Endothelial cell of umbilical vein (primary cell): Measurements from ENCODE around the gene ATG10. TPM values are rescaled to one million over a fixed set of nuclear protein-coding genes. Genes with fewer than 3 reads are reported as not detected.

Experiments
- BruUV-seq: library from RNA; stranded (reverse); fragments of 400-500 nt; replicated peaks from 2 replicates; lab custom pipeline; 2021; lab: Mats Ljungman, UMichigan
- CTCF ChIA-PET: fragments of 300-600, 350-600 bp; sonication (Branson Sonifier 250); formaldehyde crosslinking; loops from one replicate; lab custom pipeline; 2021; ENCODE audit warnings: antibody characterized with exemption, inconsistent platforms; lab: Charles Lee
- POLR2A ChIA-PET: fragments of 300-600, 350-600 bp; sonication (Branson Sonifier 250); formaldehyde crosslinking; loops from one replicate; lab custom pipeline; 2021; ENCODE audit warnings: antibody characterized with exemption, inconsistent platforms; lab: Charles Lee
- DNase-seq: peaks from one replicate; pipeline ENCODE4 v3.0.0-alpha.2; 2011; ENCODE audit warnings: low read depth, low spot score
- FAIRE-seq: peaks from 2 replicates; lab custom pipeline; 2011; peaks lifted over from hg19 to GRCh38; lab: Jason Lieb, UNC
- H2AFZ ChIP-seq: 2 replicates; pipeline ENCODE4 v1.6.0; 2012; ENCODE audit warnings: low read depth, low read length, control low read depth, inconsistent platforms
- H3K27ac ChIP-seq: 2 replicates; pipeline ENCODE4 v1.5.1; 2011; ENCODE audit warnings: low read depth, mild to moderate bottlenecking, control low read depth, low read length, moderate library complexity; ENCODE audit not compliant: insufficient read depth
- H3K27me3 ChIP-seq, 2 experiments: 2 replicates each; pipeline versions ENCODE4 v1.6.0 to v1.6.1; 2011; ENCODE audit warnings: low read length in 2 of 2, mixed read lengths in 1 of 2; ENCODE audit not compliant: control insufficient read depth in 2 of 2, insufficient read depth in 2 of 2
- H3K36me3 ChIP-seq, 2 experiments: 2 replicates in 1 of 2; 3 replicates in 1 of 2; pipeline ENCODE4 v1.5.1; 2011; ENCODE audit warnings: low read length in 2 of 2, mild to moderate bottlenecking in 1 of 2, moderate library complexity in 1 of 2; ENCODE audit not compliant: control insufficient read depth in 2 of 2, insufficient read depth in 2 of 2; ENCODE audit errors: extremely low read depth in 1 of 2
- H3K4me1 ChIP-seq: 3 replicates; pipeline ENCODE4 v1.5.1; 2011; ENCODE audit warnings: mild to moderate bottlenecking, low read length; ENCODE audit not compliant: control insufficient read depth, insufficient read depth; ENCODE audit errors: extremely low read depth
- H3K4me2 ChIP-seq: 2 replicates; pipeline ENCODE4 v1.6.1; 2011; ENCODE audit warnings: low read length, control low read depth, mixed read lengths; ENCODE audit not compliant: insufficient read depth
- H3K4me3 ChIP-seq, 3 experiments: fragments of 200-600 bp in 1 of 3; sonication (generic), shearing (Covaris generic) in 1 of 3; replicated peaks in 1 of 3; 2 replicates each; pipeline ENCODE4 v1.5.1; 2011 to 2016; ENCODE audit warnings: control low read depth in 3 of 3, low read length in 3 of 3, mild to moderate bottlenecking in 2 of 3, inconsistent platforms in 1 of 3, low read depth in 1 of 3, moderate library complexity in 1 of 3; ENCODE audit not compliant: insufficient read depth in 1 of 3
- H3K79me2 ChIP-seq: 2 replicates; pipeline ENCODE4 v1.6.0; 2012; ENCODE audit warnings: low read length, inconsistent platforms; ENCODE audit not compliant: control insufficient read depth, insufficient read depth
- H3K9ac ChIP-seq: replicated peaks from 2 replicates; pipeline ENCODE3; 2011; ENCODE audit warnings: low read length, control low read depth; ENCODE audit not compliant: insufficient read depth; ENCODE audit errors: extremely low read depth
- H3K9me1 ChIP-seq: replicated peaks from 3 replicates; pipeline ENCODE4 v1.6.0; 2011; ENCODE audit warnings: mild to moderate bottlenecking, low read length; ENCODE audit not compliant: control insufficient read depth, insufficient read depth; ENCODE audit errors: extremely low read depth
- H3K9me3 ChIP-seq: replicated peaks from 2 replicates; pipeline ENCODE4 v1.5.1; 2012; ENCODE audit warnings: low read length, inconsistent platforms; ENCODE audit not compliant: control insufficient read depth, insufficient read depth
- H4K20me1 ChIP-seq: replicated peaks from 2 replicates; pipeline ENCODE3; 2011; ENCODE audit warnings: mild to moderate bottlenecking, low read length; ENCODE audit not compliant: control insufficient read depth, insufficient read depth; ENCODE audit errors: extremely low read depth
- EZH2 ChIP-seq: IDR thresholded peaks from 2 replicates; pipeline ENCODE4 v1.6.1; 2012; ENCODE audit warnings: borderline replicate concordance, low read depth, mild to moderate bottlenecking, moderate library complexity, low read length, inconsistent platforms; ENCODE audit not compliant: severe bottlenecking
- FOS ChIP-seq: IDR thresholded peaks from 2 replicates; pipeline ENCODE4 v1.6.1; 2011; ENCODE audit warnings: mild to moderate bottlenecking, low read length, moderate library complexity, borderline replicate concordance; ENCODE audit not compliant: insufficient read depth
- GATA2 ChIP-seq: IDR thresholded peaks from 2 replicates; pipeline ENCODE4 v1.7.0; 2011; ENCODE audit warnings: low read depth, mild to moderate bottlenecking, moderate library complexity, mixed read lengths, low read length; ENCODE audit not compliant: insufficient read length, insufficient read depth
- JUN ChIP-seq: IDR thresholded peaks from 2 replicates; pipeline ENCODE4 v1.6.1; 2011; ENCODE audit warnings: borderline replicate concordance, low read depth; ENCODE audit not compliant: insufficient read length, insufficient read depth
- MYC ChIP-seq: IDR thresholded peaks from one replicate; pipeline ENCODE4 v1.6.1; 2011; ENCODE audit warnings: mild to moderate bottlenecking, low read depth, low read length
- POLR2A ChIP-seq: IDR thresholded peaks from 2 replicates; pipeline ENCODE4 v1.6.1; 2012; ENCODE audit warnings: low read depth, mild to moderate bottlenecking, control low read depth, low read length
- POLR2AphosphoS5 ChIP-seq: IDR thresholded peaks from 2 replicates; pipeline ENCODE4 v1.6.1; 2012; ENCODE audit warnings: low read depth, mild to moderate bottlenecking, control low read depth, low read length, moderate library complexity; ENCODE audit not compliant: insufficient read depth
- dilution Hi-C: fragments of 300-500 bp; cut with MboI; formaldehyde crosslinking; loops from one replicate; pipeline ENCODE4 v1.15.0; 2019; ENCODE audit warnings: low sequenced_read_pairs; ENCODE audit not compliant: extremely low pct_ligation_motif_present
- intact Hi-C: fragments of 100-400 bp; cut with micrococcal nuclease; formaldehyde crosslinking; loops from one replicate; pipeline ENCODE4 v1.10.0; 2022
- polyA plus RNA-seq, 4 experiments: library from polyadenylated mRNA; depleted of rRNA in 3 of 4; stranded (reverse) in 3 of 4; unstranded in 1 of 4; fragments of >200 nt; gene quantifications; 2 replicates each; pipeline versions ENCODE4 v1.2.1 to v1.2.3, GENCODE V29; 2011 to 2012; ENCODE audit warnings: missing spikeins in 1 of 4
- total RNA-seq: library from RNA; stranded (reverse); gene quantifications from 2 replicates; pipeline ENCODE4 v1.2.3, GENCODE V29; 2021
- TF ChIP-seq, protein P1 (sequence below), 2 donors: IDR thresholded peaks; 1 replicate in 1 of 2; 2 replicates in 1 of 2; pipeline ENCODE4 v1.5.1; 2011; ENCODE audit warnings: low read length in 2 of 2, mild to moderate bottlenecking in 2 of 2, moderate library complexity in 2 of 2, control low read depth in 1 of 2, inconsistent platforms in 1 of 2, low read depth in 1 of 2; ENCODE audit not compliant: insufficient read depth in 1 of 2; ENCODE audit errors: extremely low read depth in 1 of 2
- TF ChIP-seq, protein P2 (sequence below): IDR thresholded peaks from 2 replicates; pipeline ENCODE4 v1.6.1; 2011; ENCODE audit not compliant: insufficient read depth, insufficient read length

The ATG10 gene
- total and polyA plus RNA-seq, 2 donors (not counting 3 experiments of a cell fraction or from before 2014, with no cell fraction given), result 1.6 to 3.9 TPM

DNA sequence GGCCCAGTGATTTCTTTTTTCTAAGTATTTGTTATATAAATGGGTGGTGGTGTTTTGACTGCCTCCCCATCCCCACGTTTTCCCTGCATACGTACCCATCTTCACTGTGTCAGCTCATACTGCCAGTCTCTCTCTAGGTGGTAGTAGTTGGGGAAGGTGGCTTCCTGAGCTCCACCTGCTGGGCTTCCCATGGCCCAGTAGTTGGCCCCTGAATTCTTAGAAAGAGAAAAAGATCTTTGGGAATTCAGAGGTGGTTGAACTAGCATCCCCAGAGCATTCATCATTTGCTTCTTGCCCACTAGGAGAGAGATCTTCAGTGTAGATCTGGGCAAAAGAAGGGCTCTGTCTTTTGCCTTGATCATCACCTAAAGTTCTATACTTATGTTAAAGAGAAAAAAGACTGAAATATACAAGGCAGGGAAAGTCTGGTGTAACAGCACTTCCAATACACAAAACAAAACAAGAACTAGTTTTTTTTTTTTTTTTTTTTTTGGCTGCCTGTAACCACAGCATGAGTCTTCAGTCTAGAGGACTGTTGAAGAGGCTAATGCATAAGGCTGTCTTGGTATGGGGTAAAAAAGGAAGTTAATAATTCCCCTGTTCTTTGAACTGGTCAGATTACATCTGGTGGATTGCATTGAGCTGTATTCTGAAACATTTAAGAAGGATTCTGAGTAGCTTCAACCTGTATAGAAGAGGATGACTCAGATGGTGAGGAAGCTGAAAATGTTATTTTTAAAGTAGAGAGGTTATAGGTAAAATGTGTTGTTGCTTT lies 128.7 kb downstream of the ATG10 start:
- H3K4me1 ChIP-seq, result no peaks in the 10 kb centered on the region
- ChIA-PET POLR2A (no interaction called here), CTCF (no interaction called here)
- H3K9ac ChIP-seq, result no peak overlapping the region
- intact Hi-C loops, result no loop called here
- H3K27ac ChIP-seq, result no peak overlapping the region
- DNase-seq, result no peak
- no peaks in the 10 kb centered on the region for H4K20me1 ChIP-seq
- TF ChIP-seq, protein P1, sequence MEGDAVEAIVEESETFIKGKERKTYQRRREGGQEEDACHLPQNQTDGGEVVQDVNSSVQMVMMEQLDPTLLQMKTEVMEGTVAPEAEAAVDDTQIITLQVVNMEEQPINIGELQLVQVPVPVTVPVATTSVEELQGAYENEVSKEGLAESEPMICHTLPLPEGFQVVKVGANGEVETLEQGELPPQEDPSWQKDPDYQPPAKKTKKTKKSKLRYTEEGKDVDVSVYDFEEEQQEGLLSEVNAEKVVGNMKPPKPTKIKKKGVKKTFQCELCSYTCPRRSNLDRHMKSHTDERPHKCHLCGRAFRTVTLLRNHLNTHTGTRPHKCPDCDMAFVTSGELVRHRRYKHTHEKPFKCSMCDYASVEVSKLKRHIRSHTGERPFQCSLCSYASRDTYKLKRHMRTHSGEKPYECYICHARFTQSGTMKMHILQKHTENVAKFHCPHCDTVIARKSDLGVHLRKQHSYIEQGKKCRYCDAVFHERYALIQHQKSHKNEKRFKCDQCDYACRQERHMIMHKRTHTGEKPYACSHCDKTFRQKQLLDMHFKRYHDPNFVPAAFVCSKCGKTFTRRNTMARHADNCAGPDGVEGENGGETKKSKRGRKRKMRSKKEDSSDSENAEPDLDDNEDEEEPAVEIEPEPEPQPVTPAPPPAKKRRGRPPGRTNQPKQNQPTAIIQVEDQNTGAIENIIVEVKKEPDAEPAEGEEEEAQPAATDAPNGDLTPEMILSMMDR (IDR thresholded peaks at IDR 0.05; ENCODE audit: extremely low read depth in 1 of 2, insufficient read depth in 1 of 2, low read depth in 1 of 2, low read length in 2 of 2), result no peak
- TF ChIP-seq POLR2A, result no peak
- TF ChIP-seq POLR2AphosphoS5, result no peak
- TF ChIP-seq FOS, result no peak
- TF ChIP-seq MYC, result no peak
- no peak for TF ChIP-seq JUN
- TF ChIP-seq GATA2, result no peak
- no peak for TF ChIP-seq EZH2
- TF ChIP-seq, protein P2, sequence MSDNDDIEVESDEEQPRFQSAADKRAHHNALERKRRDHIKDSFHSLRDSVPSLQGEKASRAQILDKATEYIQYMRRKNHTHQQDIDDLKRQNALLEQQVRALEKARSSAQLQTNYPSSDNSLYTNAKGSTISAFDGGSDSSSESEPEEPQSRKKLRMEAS, result no peak
- no peaks in the 10 kb centered on the region for H3K27me3 ChIP-seq
- dilution Hi-C loops, result no loop called here
- H3K9me1 ChIP-seq, result no peaks in the 10 kb centered on the region
- H3K9me3 ChIP-seq, result no peaks in the 10 kb centered on the region
- FAIRE-seq, result no peak
- no TSS peak for BruUV-seq
- no peak overlapping the region for H2AFZ ChIP-seq
- no peaks in the 10 kb centered on the region for H3K79me2 ChIP-seq
- no peak overlapping the region for H3K4me2 ChIP-seq
- H3K36me3 ChIP-seq, result no peaks in the 10 kb centered on the region
- H3K4me3 ChIP-seq, result no peak overlapping the region
